Measurements from ENCODE around the gene SON.
"Not testable (repeated sequence)": the region's sequence is repeated elsewhere in the genome, so short reads cannot be mapped to it uniquely, and the experiment has no call there.

SON gene

GRCh38 chr21:33542640-33543504, at the start of gene SON:
Gene SON, plus strand, starts transcription at chr21:33543038. Its CDS starts 55 bp downstream, at chr21:33543093.
- peak; percentile 18 for FAIRE-seq

GRCh38 chr21:33493756-33494155, 49.1 kb upstream of the SON start:
- FAIRE-seq = no peak

GRCh38 chr21:33495743-33496142, 47.1 kb upstream of the SON start:
- no peak for FAIRE-seq

GRCh38 chr21:33496345-33496744, 46.5 kb upstream of the SON start:
- FAIRE-seq = no peak

- FAIRE-seq = no peak
These were observed 37.0 kb upstream of the SON start for GRCh38 chr21:33505833-33506232.

GRCh38 chr21:33507003-33507402, 35.8 kb upstream of the SON start:
- not testable (repeated sequence) for FAIRE-seq

- FAIRE-seq = no peak
These were observed 32.0 kb upstream of the SON start for GRCh38 chr21:33510826-33511225.

GRCh38 chr21:33511639-33512038, 31.2 kb upstream of the SON start:
- FAIRE-seq = no peak

GRCh38 chr21:33512481-33512880, 30.4 kb upstream of the SON start:
- FAIRE-seq = no peak

- FAIRE-seq = no peak
These were observed 28.6 kb upstream of the SON start for GRCh38 chr21:33514229-33514628.

GRCh38 chr21:33518899-33519298, 23.9 kb upstream of the SON start:
- FAIRE-seq = no peak

- FAIRE-seq = no peak
These were observed 20.4 kb upstream of the SON start for GRCh38 chr21:33522297-33522952.

- no peak for FAIRE-seq
These were observed 19.9 kb upstream of the SON start for GRCh38 chr21:33522953-33523349.

GRCh38 chr21:33531007-33531406, 11.8 kb upstream of the SON start:
- FAIRE-seq = no peak

GRCh38 chr21:33537212-33537611, 5.6 kb upstream of the SON start:
- FAIRE-seq = no peak

GRCh38 chr21:33539616-33540015, 3.2 kb upstream of the SON start:
- FAIRE-seq = no peak

GRCh38 chr21:33540711-33541104, 2.1 kb upstream of the SON start:
- FAIRE-seq = no peak

- no peak for FAIRE-seq
These were observed 1.6 kb upstream of the SON start for GRCh38 chr21:33541105-33541711.

- no peak for FAIRE-seq
These were observed 840 bp upstream of the SON start, which contains the start of gene GART for GRCh38 chr21:33541756-33542639. Gene GART, minus strand, starts transcription at chr21:33542117. Its CDS starts 2,802 bp downstream, at chr21:33539315.

GRCh38 chr21:33543505-33544129, 779 bp downstream of the SON start:
- FAIRE-seq = no peak

GRCh38 chr21:33544451-33545195, 1.8 kb downstream of the SON start:
- no peak for FAIRE-seq
